ENCODE data around the gene CTIF.

CTIF gene

DNA sequence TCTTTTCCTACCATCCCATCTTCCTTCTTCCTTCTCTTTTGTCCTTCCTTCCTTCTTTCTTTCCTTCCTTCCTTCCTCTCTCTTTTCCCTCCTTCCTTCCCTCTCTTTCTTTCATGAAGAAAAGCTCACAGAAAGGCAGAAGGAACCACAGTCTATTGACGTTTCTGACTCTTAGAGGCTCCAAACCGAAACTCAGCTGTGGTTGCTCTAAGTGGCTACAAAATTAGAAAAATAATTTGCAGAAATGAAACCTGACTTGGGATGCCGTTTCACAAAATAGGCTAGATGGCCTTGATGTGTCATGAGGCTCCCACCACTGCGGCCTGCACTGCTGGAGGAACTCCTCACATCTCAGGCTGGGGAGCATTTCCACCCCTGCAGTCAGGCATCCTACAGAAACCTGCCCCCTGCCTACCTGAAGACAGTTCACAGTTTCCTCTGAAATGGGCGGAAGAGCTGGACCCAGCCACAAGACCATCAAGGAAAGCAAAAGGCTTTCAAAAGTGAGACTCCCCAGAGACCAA lies 246.3 kb downstream of the CTIF start:
- H3K4me3 ChIP-seq = no peak overlapping the region
- DNase-seq (ENCODE audit: low read depth, low spot score) = no peak
- no peaks in the 10 kb centered on the region for H3K36me3 ChIP-seq (ENCODE audit: insufficient read depth, low read length)
- TF ChIP-seq EZH2 (IDR thresholded peaks at IDR 0.05) = no peak
- no peak for TF ChIP-seq POLR2AphosphoS5 (IDR thresholded peaks at IDR 0.05; ENCODE audit: borderline replicate concordance, low read depth, low read length)
- TF ChIP-seq FOXP2 (optimal IDR thresholded peaks at IDR 0.05; ENCODE audit: control extremely low read depth, extremely low read length, insufficient read depth) = no peak
- H3K27ac ChIP-seq = no peak overlapping the region
- no peaks in the 10 kb centered on the region for H3K9me3 ChIP-seq (ENCODE audit: low read depth, low read length)
- H3K9ac ChIP-seq (ENCODE audit: insufficient read length) = no peak overlapping the region

DNA sequence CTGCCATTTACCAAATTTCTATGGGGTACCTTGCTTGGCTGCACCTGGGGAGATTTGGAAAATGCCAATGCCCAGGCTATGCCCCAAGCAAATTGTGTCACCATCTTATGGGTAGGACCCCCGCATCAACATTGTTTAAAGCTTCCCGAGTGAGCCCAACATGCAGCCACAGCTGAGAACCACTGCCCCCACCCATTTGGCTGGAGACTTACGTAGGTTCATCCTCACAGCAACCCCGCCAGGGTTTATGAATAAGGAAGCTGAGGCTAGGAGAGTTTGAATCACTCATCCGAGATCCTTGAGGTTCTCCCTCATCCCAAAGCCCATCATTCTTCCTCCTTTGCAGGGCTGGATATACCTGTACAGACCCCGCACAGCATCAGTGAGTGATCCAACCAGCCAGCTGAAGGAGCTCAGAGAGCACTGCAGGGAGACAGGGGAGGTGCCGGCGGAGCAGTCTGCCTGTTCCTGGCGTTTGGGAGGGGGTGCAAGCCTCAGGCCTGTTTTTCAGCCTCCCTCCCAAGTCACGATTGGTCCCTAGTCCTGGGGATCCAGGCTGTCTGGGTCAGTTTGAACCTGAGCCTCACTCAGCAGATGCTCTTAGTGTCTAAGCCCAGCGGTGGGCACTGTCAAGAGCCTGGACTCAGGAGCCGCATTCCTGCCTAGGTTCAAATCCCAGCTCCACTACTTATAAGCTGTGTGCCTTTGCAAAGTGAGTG lies 247.1 kb downstream of the CTIF start:
- no peak overlapping the region for H3K9ac ChIP-seq (ENCODE audit: insufficient read length)
- no peak for DNase-seq (ENCODE audit: low read depth, low spot score)
- no peak overlapping the region for H3K4me3 ChIP-seq
- H3K27ac ChIP-seq = no peak overlapping the region
- TF ChIP-seq POLR2AphosphoS5 (IDR thresholded peaks at IDR 0.05; ENCODE audit: borderline replicate concordance, low read depth, low read length) = no peak
- no peaks in the 10 kb centered on the region for H3K36me3 ChIP-seq (ENCODE audit: insufficient read depth, low read length)
- H3K9me3 ChIP-seq (ENCODE audit: low read depth, low read length) = no peaks in the 10 kb centered on the region

DNA sequence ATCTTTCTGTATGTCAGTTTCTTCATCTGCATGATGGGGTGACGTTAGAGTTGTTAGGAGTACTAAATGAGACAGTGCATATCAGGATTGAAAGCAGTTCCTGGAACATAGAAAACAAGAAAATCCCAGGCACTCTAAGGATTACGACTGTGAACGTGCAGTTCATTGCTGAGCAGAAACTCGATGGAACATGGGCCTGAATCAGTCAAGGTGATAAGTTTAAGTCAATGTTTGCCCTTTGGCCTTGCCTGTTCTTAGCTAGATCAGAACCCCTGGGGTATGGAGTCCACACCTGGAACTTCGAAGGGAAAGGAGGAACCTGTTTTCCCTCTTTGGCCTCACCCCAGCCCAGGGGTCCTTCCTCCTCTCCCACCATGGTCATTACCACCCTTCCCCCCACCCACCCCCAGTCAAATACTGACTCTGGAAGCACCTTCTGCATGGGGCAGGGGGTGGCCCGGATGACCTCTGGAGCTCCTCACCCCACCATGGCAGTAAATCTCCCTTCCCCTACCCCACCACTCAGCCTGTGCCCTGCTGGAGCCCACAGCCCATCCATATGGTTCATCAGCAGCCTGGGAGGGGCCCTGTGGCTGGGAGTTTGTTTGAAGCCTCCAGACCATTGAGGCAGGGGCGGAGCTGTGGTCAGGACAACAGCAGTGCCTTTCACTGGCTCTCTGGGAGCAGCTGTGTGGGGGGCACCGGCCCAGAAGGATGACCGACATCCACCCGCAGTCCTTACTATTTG lies 247.8 kb downstream of the CTIF start:
- Histone ChIP-seq H3K9ac (ENCODE audit: insufficient read length) (no peak overlapping the region), H3K27ac (no peak overlapping the region), H3K9me3 (ENCODE audit: low read depth, low read length) (no peaks in the 10 kb centered on the region), H3K4me3 (no peak overlapping the region), H3K36me3 (ENCODE audit: insufficient read depth, low read length) (no peaks in the 10 kb centered on the region)
- DNase-seq (ENCODE audit: low read depth, low spot score) = no peak
- TF ChIP-seq FOXP2 (optimal IDR thresholded peaks at IDR 0.05; ENCODE audit: control extremely low read depth, extremely low read length, insufficient read depth) = no peak
- TF ChIP-seq EZH2 (IDR thresholded peaks at IDR 0.05) = no peak
- TF ChIP-seq POLR2AphosphoS5 (IDR thresholded peaks at IDR 0.05; ENCODE audit: borderline replicate concordance, low read depth, low read length) = no peak

DNA sequence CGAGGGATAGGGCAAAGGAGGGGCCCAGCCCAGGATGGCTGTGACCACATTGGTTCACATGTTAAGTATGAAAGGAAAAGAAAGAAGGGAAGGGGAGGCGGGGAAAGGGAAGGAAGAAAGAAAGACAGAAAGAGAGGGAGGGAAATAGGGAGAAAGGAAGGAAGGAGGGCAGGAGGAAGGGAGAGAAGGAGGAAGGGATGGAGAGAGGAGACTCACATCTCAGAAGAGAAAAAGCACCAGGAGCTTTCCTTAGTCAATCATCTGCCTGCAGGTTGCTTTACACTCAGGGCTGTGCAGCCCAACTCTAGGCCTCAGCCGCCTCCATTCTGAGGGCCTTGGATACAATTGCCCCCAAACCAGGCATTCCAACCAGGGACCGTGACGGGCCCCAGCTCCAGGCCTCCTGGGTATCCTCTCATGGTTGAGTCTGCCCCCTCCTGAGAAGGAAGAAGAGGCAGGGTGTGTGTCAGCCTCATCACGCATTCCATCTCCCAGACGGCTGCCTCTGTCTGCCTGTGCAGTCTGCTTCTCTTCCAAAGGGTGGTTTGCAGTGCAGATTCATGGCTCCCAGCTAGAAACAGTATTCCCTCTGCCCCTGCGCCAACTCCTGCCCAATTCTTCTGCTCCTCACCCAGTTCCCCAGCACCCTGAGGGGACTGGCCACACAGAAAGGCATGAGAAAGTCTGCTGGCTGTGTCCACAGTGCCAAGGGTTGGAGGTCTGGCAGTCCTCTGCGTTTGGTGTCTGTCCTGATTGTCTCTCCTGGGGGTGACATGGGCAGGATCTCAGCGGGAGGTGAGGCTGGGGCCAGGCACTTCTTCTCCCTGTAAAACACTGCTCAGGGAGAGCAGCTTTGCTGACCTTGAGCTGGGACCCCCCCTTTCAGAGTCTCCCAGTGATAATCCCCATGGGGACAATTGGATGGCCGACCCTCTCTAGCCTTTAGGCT lies 248.6 kb downstream of the CTIF start:
- H3K36me3 ChIP-seq (ENCODE audit: insufficient read depth, low read length) = no peaks in the 10 kb centered on the region
- no peak for DNase-seq (ENCODE audit: low read depth, low spot score)
- no peak overlapping the region for H3K4me3 ChIP-seq
- no peak overlapping the region for H3K9ac ChIP-seq (ENCODE audit: insufficient read length)
- H3K27ac ChIP-seq = no peak overlapping the region
- no peak for TF ChIP-seq POLR2AphosphoS5 (IDR thresholded peaks at IDR 0.05; ENCODE audit: borderline replicate concordance, low read depth, low read length)
- no peak for TF ChIP-seq FOXP2 (optimal IDR thresholded peaks at IDR 0.05; ENCODE audit: control extremely low read depth, extremely low read length, insufficient read depth)
- TF ChIP-seq EZH2 (IDR thresholded peaks at IDR 0.05) = no peak
- H3K9me3 ChIP-seq (ENCODE audit: low read depth, low read length) = no peaks in the 10 kb centered on the region

DNA sequence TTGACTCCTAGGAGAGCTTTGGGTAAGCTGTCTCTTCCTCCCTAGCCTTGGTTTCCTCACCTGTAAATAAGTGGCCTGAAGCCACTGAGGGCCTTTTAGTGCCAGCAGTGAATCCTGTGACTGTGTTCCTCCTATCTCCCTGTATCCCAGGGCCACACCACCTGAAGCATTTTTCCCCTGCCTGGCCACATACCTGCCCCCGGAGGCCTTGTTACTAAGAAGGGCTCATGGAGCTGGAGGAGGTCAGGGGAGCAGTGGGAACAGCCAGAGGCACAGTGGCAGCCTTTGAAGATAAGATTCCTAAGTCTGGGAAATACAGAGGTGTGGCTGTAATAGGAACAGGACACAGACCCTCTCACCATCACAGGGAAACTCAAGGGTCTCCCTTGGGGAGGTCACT lies 249.5 kb downstream of the CTIF start:
- Histone ChIP-seq H3K36me3 (ENCODE audit: insufficient read depth, low read length) (no peaks in the 10 kb centered on the region), H3K9ac (ENCODE audit: insufficient read length) (no peak overlapping the region)
- DNase-seq (ENCODE audit: low read depth, low spot score) = no peak

DNA sequence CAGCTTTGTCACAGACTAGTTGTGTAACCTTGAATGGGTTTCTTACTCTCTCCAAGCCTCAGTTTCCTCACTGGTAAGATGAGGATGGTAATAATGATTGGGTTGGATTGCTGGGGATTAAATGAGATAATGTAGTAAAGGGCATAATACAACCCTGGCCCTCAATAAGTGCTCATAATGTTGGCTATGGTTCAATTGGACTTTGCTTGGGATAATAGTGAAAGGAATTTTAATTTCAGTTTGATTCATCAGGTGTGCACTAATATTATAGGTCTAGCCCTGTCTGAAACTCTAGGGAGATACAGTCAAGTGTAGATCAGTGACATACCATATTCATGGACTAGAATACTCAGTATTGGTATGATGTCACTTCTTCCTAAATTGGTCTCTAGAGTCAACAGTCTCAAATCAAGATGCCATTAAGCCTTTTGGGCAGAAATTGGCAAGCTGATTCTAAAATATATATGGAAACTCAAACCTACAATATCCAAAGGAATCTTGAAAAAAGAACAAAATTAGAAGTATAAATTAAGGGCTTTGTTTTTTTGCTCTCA lies 250.5 kb downstream of the CTIF start:
- Histone ChIP-seq H3K4me3 (no peak overlapping the region), H3K36me3 (ENCODE audit: insufficient read depth, low read length) (no peaks in the 10 kb centered on the region), H3K27ac (no peak overlapping the region), H3K9me3 (ENCODE audit: low read depth, low read length) (no peaks in the 10 kb centered on the region), H3K9ac (ENCODE audit: insufficient read length) (no peak overlapping the region)
- no peak for DNase-seq (ENCODE audit: low read depth, low spot score)
- no peak for TF ChIP-seq EZH2 (IDR thresholded peaks at IDR 0.05)
- TF ChIP-seq FOXP2 (optimal IDR thresholded peaks at IDR 0.05; ENCODE audit: control extremely low read depth, extremely low read length, insufficient read depth) = no peak
- no peak for TF ChIP-seq POLR2AphosphoS5 (IDR thresholded peaks at IDR 0.05; ENCODE audit: borderline replicate concordance, low read depth, low read length)

More for the DNA sequence above, 249.5 kb downstream of the CTIF start:
- no peak overlapping the region for H3K4me3 ChIP-seq
- no peak overlapping the region for H3K27ac ChIP-seq
- no peaks in the 10 kb centered on the region for H3K9me3 ChIP-seq (ENCODE audit: low read depth, low read length)
- TF ChIP-seq EZH2 (IDR thresholded peaks at IDR 0.05) (no peak), FOXP2 (optimal IDR thresholded peaks at IDR 0.05; ENCODE audit: control extremely low read depth, extremely low read length, insufficient read depth) (no peak), POLR2AphosphoS5 (IDR thresholded peaks at IDR 0.05; ENCODE audit: borderline replicate concordance, low read depth, low read length) (no peak)

DNA sequence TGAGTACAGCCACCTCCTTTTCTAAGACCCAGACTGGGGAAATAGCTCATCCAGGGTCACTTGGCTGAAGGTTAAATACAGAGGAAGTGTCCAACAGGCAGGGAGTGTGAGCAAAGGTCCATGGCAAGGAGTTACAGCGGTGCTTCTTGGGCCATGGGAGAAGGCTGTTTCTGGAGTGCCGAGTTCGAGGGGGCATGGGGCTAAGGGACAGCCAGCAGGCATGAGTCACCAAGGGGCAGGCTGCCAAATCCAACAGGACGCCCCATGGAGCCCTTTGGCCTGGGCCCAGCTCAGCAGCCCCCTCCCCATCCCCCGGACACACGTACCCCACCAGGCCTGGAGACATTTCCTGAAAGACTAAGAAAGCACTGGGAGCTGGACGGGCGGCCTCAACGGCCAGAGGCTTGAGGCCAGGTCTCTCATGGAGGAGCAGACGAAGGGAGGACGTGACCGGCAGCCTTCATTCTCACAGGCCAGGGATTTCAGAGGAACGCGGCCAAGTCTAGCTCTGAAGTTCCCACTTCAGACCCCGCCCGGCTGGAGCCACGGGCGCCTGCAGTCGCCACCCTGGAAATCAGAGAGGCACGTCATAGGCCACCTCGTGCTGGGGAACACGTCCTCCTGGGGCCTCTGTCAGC lies 251.5 kb downstream of the CTIF start:
- Histone ChIP-seq H3K27ac (no peak overlapping the region), H3K9me3 (ENCODE audit: low read depth, low read length) (no peaks in the 10 kb centered on the region), H3K36me3 (ENCODE audit: insufficient read depth, low read length) (no peaks in the 10 kb centered on the region), H3K4me3 (no peak overlapping the region), H3K9ac (ENCODE audit: insufficient read length) (no peak overlapping the region)
- TF ChIP-seq FOXP2 (optimal IDR thresholded peaks at IDR 0.05; ENCODE audit: control extremely low read depth, extremely low read length, insufficient read depth) (no peak), EZH2 (IDR thresholded peaks at IDR 0.05) (no peak), POLR2AphosphoS5 (IDR thresholded peaks at IDR 0.05; ENCODE audit: borderline replicate concordance, low read depth, low read length) (no peak)
- DNase-seq (ENCODE audit: low read depth, low spot score) = no peak
